Lung (tissue), 12 donors: ENCODE measurements around the gene CDK9. TPM values are rescaled to one million over a fixed set of nuclear protein-coding genes. Genes with fewer than 3 reads are reported as not detected.

ENCODE experiments used
- ATAC-seq: fragments of 200-7000 bp; cut with Tn5 transposase; one replicate; pipeline ENCODE4 v1.9.1; 2020; ENCODE audit warnings: moderate number of reproducible peaks; ENCODE audit not compliant: insufficient read depth, low FRiP score
- DNase-seq, 3 donors: peaks; one replicate each; pipeline ENCODE4 v3.0.0-alpha.2; 2013 to 2017
- H3K27ac ChIP-seq, 2 donors: one replicate each; pipeline ENCODE4 v1.5.1; 2013; ENCODE audit warnings: mild to moderate bottlenecking in 2 of 2, moderate library complexity in 2 of 2, control low read depth in 1 of 2, inconsistent platforms in 1 of 2, low read depth in 1 of 2, low read length in 1 of 2
- H3K27me3 ChIP-seq, 3 donors: one replicate each; pipeline ENCODE4 v1.5.1; 2013; ENCODE audit warnings: low read length in 2 of 3; ENCODE audit not compliant: control insufficient read depth in 3 of 3, insufficient read depth in 3 of 3
- H3K36me3 ChIP-seq, 4 donors: one replicate each; pipeline ENCODE4 v1.5.1; 2013; ENCODE audit warnings: low read length in 4 of 4, mild to moderate bottlenecking in 1 of 4, moderate library complexity in 1 of 4; ENCODE audit not compliant: control insufficient read depth in 4 of 4, insufficient read depth in 4 of 4
- H3K4me1 ChIP-seq, 5 donors: one replicate each; pipeline ENCODE4 v1.5.1; 2013; ENCODE audit warnings: low read length in 5 of 5, mild to moderate bottlenecking in 2 of 5, moderate library complexity in 1 of 5; ENCODE audit not compliant: control insufficient read depth in 5 of 5, insufficient read depth in 5 of 5
- H3K4me3 ChIP-seq: one replicate; pipeline ENCODE4 v1.5.1; 2013; ENCODE audit warnings: mild to moderate bottlenecking, control low read depth, moderate library complexity
- H3K9ac ChIP-seq, 2 donors: one replicate each; pipeline ENCODE4 v1.5.1; 2013; ENCODE audit warnings: low read length in 2 of 2, control low read depth in 1 of 2; ENCODE audit not compliant: insufficient read depth in 1 of 2
- H3K9me3 ChIP-seq, 4 donors: one replicate each; pipeline ENCODE4 v1.5.1; 2013; ENCODE audit warnings: low read length in 3 of 4, mild to moderate bottlenecking in 1 of 4, moderate library complexity in 1 of 4; ENCODE audit not compliant: control insufficient read depth in 4 of 4, insufficient read depth in 3 of 4
- CTCF ChIP-seq: IDR thresholded peaks from 2 replicates; pipeline ENCODE4 v1.5.1; 2012; ENCODE audit warnings: mild to moderate bottlenecking; ENCODE audit errors: control extremely low read depth, extremely low read depth
- WGBS, 2 donors: extraction: QIAGEN DNeasy Blood & Tissue Kit; methylation state at CpG; one replicate each; pipeline ENCODE4 v1.1.7; 2013; 5-methylcytosine and 5-hydroxymethylcytosine counted together
- polyA plus RNA-seq, 2 donors: library from polyadenylated mRNA; stranded (reverse); fragments of 200-250 nt; gene quantifications; one replicate each; pipeline ENCODE4 v1.2.1, GENCODE V29; 2013
- total RNA-seq, 2 donors: library from RNA; depleted of rRNA in 1 of 2; stranded (reverse); fragments of >200 nt in 1 of 2; gene quantifications; one replicate each; pipeline ENCODE4 v1.2.1, GENCODE V29; 2014 to 2021
- donor health status: control.
- donor health status: control.
- donor health status: Bipolar disorder and iron deficiency.
- donor health status: healthy.
- donor health status: DM: yes; HTN: yes; CAD: no.

Gene CDK9
- total and polyA plus RNA-seq, 4 donors: 53.9 to 97.9 (median 55.4) TPM

- Histone ChIP-seq H3K9ac (peak within 1 kb of the TSS; percentile 83 to 86), H3K4me1 (peaks cover 0 to 20% (median 10%) of the 10 kb centered on the region in 5 donors), H3K4me3 (peak within 1 kb of the TSS; percentile 43), H3K27ac (peak within 1 kb of the TSS; percentile 97 to 98), H3K27me3 (no peaks in the 10 kb centered on the region), H3K9me3 (no peaks in the 10 kb centered on the region), H3K36me3 (peaks cover 3 to 19% (median 13%) of the 10 kb centered on the region in 4 donors)
- ATAC-seq (peak; percentile 90), DNase-seq (peak; percentile 90 to 93 (median 92))
- WGBS, 2 donors: 0% methylated on average over 63 to 83 of the region's 83 CpGs
- no peak for TF ChIP-seq CTCF
These were observed 17.0 kb downstream of the CDK9 start, which contains the start of gene FPGS for GRCh38 chr9:127802576-127803443. Gene FPGS (plus strand): TSS chr9:127802882. CDS start chr9:127802925, 43 bp downstream.

- Histone ChIP-seq H3K27me3 (no peaks in the 10 kb centered on the region), H3K9me3 (no peaks in the 10 kb centered on the region), H3K4me1 (peaks cover 0 to 20% (median 10%) of the 10 kb centered on the region in 5 donors), H3K27ac (peak overlapping the region; percentile 88 to 98), H3K36me3 (peaks cover 3 to 28% (median 14%) of the 10 kb centered on the region in 4 donors), H3K9ac (peak overlapping the region; percentile 83 to 86), H3K4me3 (peak overlapping the region; percentile 43)
- DNase-seq: no peak
- WGBS, 2 donors: 37 to 38% methylated on average over 18 of the region's 18 CpGs
- peak; percentile 5 for ATAC-seq
- TF ChIP-seq CTCF: no peak
These were observed 17.9 kb downstream of the CDK9 start for GRCh38 chr9:127803507-127804352.

- no peak overlapping the region for H3K9ac ChIP-seq
- TF ChIP-seq CTCF: no peak
- peaks cover 0 to 24% (median 10%) of the 10 kb centered on the region in 5 donors for H3K4me1 ChIP-seq
- ATAC-seq (no peak), DNase-seq (no peak)
- no peaks in the 10 kb centered on the region for H3K27me3 ChIP-seq
- WGBS, 2 donors: 75 to 85% methylated on average over 8 of the region's 8 CpGs
- H3K27ac ChIP-seq: no peak overlapping the region
- H3K4me3 ChIP-seq: no peak overlapping the region
- H3K36me3 ChIP-seq: peaks cover 3 to 42% (median 15%) of the 10 kb centered on the region in 4 donors
- no peaks in the 10 kb centered on the region for H3K9me3 ChIP-seq
These were observed 19.8 kb downstream of the CDK9 start for GRCh38 chr9:127805620-127806019.
